ENCODE measurements around the gene USP24. TPM values are rescaled to one million over a fixed set of nuclear protein-coding genes. Genes with fewer than 3 reads are reported as not detected.
"Not testable (repeated sequence)": the region's sequence is repeated elsewhere in the genome, so short reads cannot be mapped to it uniquely, and the experiment has no call there.

Gene USP24
- total RNA-seq, 1 donor from 2014 or later: 42.4 TPM

DNA sequence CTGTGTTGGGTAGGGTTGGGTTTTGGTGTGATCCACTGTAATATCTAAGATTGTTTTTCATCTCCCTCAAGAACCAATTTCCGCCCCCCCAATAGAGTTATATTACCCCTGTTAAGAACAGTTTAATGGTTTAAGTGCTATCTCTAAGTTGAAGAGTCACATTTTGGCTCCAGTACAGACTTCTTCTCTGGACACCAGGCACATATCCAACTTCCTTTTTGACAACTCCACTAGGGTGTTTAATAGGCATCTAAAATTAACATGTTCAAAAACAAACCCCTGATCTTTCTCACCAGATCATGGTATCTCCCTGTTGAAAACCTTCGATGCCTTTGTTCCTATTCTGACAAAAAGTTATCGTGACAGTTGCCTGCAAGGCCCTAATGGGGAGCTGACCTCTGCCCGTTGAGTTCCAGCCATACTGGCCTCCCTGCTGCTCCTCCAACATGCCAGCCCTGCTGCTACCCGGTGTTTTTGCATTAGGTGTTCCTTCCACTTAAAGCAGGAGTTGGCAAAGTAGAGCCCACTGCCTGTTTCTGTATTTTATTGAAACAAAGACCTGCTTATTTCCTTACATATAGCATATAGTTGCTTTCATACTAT lies 18.6 kb downstream of the USP24 start:
- DNase-seq (ENCODE audit: low spot score): no peak

DNA sequence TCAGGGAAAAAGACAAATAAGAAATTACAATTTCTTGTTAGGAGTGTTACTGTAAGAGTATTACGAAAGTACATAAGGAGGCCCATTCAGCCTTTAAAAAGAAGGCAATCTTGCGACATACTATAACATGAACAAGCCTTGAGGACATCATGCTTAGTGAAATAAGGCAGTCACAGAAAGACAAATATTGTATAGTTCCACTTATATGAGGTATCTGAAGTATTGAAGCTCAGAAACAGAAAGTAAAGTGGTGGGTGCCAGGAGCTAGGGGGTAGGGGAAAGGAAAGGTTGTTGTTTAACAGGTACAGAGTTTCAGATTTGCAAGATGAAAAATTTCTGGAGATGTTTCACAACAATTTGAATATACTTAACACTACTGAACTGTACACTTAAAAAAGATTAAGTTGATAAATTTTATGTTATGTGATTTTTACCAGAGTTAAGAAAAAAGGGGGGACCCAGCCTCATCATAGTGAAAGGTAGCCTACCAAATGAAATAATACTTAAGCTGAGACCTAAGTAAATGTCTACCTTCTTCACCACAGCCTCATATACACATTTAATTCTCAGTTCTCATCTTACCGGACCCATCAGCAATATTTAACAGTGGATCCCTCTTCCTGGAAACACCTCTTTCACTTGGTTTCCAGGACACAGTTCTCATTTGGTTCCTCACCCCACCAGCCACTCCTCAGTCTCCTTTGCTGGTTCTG lies 19.5 kb downstream of the USP24 start:
- DNase-seq (ENCODE audit: low spot score): no peak

DNA sequence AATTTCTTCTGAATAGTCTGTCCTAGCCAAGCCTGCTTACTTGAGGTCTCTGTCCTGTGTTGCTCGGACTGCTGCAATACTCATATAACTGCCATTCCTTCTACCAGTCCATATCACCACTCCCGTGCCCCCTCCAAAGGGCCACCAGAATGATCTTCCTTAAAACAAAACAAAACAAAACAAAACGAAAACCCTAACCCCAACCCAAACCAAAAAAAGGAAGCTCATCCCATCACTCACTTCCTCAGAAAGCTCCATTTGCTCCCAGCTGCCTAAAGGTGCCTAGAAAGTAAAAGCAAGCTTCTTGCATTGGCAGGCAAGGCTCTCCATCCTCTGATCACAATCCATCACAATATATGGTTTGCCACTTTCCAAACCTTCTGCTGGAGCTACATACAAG lies 20.3 kb downstream of the USP24 start:
- DNase-seq (ENCODE audit: low spot score): no peak

DNA sequence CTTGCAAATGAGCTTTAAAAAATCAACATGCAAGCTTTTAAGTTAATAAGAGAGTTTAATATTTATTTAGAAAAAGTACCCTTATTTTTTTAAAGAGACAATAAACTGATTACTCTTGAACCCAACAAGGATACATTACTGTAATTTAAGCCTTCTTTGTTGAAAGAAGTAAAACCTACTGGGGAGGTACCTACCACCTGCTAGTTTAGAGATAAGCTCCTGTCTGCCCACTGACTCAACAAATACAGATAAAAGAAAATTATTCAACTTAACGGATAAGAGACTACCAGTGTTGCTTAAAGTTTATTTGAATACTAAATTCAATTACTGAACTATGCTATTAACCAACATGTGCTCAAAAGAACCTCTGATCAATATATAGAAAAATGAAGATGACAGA lies 23.1 kb downstream of the USP24 start:
- no peak for DNase-seq (ENCODE audit: low spot score)

DNA sequence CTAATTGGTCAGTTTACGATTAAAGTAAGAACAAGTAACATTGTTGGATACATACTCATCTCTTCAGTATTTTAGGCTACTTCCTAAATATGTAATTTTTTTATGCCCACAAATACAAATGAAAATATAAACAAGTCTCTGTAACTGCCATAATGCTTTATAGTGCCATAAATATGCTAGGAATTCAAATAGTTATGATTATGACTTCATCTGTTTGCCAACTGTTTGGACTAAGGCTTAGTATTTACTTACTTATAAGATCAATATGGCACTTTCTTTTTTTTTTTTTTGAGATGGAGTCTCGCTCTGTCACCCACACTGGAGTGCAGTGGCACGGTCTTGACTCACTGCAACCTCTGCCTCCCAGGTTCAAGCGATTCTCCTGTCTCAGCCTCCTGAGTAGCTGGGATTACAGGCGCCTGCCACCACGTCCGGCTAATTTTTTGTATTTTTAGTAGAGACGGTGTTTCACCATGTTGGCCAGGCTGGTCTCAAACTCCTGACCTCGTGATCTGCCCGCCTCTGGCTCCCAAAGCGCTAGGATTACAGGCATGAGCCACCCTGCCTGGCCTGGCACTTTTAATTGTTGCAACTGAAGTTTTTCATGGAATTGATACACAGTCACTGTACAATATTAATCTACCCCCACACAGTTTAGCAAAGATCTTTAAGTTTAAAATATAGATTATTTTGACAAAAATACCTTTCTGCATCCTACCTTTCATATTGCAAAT lies 23.8 kb downstream of the USP24 start:
- DNase-seq (ENCODE audit: low spot score): not testable (repeated sequence)

- no peak for DNase-seq (ENCODE audit: low spot score)
Observed at GRCh38 chr1:55190109-55190508, 25.1 kb downstream of the USP24 start.

GRCh38 chr1:55188909-55189308 lies 26.3 kb downstream of the USP24 start:
- no peak for DNase-seq (ENCODE audit: low spot score)

GRCh38 chr1:55185832-55186231 lies 29.3 kb downstream of the USP24 start:
- no peak for DNase-seq (ENCODE audit: low spot score)

DNA sequence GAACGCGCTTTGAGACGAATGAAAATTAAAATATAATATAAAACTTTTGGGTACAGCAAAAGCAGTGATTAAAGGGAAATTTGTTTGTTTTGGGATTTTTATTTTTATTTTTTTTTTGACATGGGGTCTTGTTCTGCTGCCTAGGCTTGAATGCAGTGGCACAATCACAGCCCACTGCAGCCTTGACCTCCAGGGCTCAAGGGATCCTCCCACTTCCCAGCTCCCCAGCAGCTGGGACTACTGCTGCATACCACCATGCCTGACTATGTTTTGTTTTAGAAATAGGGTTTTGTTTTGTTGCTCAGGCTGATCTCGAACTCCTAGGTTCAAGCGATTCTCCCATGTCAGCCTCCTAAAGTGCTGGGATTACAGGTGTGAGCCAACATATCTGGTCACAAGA lies 30.3 kb downstream of the USP24 start:
- DNase-seq (ENCODE audit: low spot score): no peak

- no peak for DNase-seq (ENCODE audit: low spot score)
Observed at GRCh38 chr1:55181666-55182065, 33.5 kb downstream of the USP24 start.

DNA sequence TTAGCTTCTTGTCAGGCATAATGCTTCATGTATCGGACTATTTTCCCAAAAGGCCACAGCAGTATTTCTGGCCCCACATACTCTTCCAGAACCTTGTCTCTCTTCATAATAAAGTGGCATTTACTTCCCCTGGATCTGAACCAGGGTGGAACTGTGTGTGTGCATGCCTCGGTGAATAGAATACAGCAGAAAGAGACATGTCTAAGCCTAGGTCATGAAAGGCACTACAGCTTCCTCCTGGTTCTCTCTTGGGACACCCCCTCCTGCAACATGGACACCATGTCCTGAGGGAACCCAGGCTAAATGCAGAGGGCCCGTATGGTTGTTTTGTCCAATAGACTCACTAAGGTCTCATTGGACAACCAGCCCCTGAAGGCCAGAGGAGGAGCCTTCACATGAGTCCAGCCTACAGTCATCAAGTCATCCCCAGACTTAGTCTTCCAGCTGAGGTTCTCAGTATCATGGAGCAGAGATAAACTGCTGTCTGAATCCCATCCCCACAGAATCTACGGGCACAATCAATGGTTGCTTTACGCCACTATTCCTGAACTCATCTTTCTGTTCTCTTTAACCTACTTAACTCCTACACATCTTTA lies 35.0 kb downstream of the USP24 start:
- DNase-seq (ENCODE audit: low spot score): no peak

DNA sequence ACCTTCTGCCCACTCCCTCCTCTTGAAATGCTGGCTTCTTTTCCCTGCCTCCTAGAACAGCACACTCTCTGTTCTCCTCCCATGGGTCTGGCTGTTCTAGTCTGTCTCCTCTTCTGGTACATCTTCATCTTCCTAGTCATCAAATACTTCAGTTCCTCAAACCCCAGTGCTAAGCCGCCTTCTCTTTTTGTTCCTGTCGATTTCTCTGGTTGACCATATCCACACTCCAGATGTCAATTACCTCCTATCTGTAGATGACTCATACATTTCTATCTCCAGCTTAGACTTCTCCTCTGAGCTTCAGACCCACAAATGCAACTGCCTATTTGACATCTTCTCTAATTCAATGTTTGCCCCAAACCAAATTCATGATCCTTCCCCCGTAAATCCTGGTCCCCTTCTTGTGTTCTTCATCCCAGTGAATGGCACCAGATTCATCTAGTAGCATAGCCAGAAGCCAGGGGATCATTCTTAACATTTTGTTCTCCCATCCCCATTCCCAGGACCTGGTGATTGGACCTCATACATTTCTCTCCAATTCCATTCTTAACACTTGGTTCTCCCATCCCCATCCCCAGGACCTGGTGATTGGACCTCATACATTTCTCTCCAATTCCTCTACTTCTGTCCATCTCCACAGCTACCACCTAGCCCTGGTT lies 35.9 kb downstream of the USP24 start:
- no peak for DNase-seq (ENCODE audit: low spot score)

DNA sequence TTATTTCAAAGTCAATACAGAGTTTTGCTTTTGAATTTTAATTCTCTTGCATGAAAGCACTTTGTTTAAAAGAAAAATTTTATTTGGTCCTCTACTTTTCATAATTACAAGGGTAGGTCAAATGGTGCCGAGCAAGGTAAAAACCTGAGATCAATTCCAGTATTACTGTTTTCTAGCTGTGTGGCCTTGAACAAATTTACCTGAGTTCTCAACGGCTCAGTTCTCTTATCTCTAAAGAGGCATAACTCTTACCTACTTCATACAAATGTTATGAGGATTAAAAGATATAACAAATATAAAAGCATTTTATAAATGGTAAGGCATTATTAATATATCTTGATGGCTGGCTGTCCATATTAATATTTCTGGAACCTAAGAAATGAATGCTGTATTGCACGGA lies 42.5 kb downstream of the USP24 start:
- DNase-seq (ENCODE audit: low spot score): no peak

DNA sequence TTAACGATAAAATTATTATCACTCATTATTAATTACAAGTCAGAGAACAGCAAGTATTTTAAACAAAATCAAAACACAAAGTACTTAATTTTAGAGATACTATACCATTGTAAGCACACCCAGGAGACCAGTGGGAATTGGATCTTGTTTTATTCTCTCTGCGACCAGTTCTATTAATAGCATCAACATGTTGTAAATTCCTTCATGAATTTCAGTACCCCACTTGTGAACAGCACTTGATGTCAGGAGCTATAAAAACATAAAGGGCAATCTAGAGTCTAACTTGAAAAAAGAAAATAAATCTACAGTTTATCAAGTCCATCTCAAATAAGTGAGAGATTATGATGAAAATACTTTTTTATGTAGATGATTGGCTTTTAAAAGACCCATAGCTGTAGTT lies 42.9 kb downstream of the USP24 start:
- no peak for DNase-seq (ENCODE audit: low spot score)

DNA sequence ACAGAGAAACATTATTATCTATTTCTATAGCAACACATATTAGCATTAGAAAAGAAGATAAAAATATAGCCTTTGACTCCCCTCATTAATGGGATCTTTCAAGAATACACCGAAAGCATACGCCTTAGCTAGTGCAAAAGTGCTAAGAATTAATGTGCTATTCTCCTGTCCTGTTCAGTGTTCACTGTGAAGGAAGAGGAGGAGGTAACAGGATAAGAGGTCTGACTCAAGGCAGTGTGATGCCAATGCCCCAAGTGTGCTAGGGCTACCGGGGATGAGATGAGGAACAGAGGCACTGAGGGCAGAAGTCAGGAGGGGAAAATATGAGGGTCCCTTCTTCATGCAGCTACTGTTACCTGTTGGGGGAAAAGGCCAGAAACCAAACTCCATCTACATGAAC lies 43.5 kb downstream of the USP24 start:
- no peak for DNase-seq (ENCODE audit: low spot score)

DNA sequence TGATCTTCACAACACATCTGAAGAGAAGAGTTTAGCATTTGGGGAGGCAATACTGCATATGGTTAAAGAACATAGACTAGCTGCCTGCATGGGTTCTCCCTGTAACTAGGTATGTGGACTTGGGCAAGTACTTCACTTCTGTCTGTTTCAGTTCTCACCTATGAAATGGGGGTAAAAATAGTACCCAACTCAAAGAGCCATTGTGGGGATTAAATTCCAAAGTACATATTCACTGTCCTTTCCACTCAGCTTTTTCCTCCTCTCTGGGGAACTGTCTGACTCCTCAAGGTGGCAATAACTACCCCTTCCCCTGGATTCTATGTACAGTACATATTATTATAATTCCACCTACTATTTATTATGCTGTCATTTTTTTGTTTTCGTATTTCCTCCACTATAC lies 44.7 kb downstream of the USP24 start:
- no peak for DNase-seq (ENCODE audit: low spot score)

DNA sequence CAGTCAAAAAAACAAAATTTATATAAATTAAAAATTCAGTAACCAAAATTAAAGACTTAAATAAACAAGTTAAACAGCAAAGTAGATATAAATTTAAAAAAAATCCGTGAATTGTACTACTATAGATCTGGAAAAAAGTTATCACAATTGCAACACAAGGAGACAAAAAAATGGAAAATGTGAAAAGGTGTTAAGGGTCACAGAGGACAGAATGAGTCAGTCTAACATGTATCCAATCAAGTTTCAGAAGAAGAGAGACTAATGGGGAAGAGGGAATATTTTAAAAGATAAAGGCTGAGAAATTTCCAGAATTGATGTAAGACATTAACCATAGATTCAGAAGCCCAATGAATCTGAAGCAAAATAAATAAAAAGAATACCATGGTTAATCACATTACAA lies 46.0 kb downstream of the USP24 start:
- DNase-seq (ENCODE audit: low spot score): no peak

DNA sequence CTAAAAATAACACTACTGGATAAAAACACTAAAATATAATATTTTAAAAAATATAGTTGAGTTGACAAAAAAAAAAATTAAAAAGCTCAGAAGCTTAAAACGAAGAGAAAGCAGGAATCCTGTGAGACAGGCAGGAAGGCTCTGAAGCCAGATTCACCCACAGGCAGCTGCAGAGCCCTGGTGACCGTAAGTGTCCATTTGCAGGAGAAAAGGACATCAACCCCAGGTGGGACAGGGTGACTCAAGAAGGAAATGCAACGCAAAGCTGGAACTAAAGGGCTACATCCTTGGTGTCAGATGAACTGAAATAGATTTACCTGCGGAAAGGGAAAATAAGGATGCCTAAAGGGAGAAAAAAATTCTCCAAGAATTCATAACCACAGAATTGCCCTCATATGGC lies 46.8 kb downstream of the USP24 start:
- DNase-seq (ENCODE audit: low spot score): no peak

DNA sequence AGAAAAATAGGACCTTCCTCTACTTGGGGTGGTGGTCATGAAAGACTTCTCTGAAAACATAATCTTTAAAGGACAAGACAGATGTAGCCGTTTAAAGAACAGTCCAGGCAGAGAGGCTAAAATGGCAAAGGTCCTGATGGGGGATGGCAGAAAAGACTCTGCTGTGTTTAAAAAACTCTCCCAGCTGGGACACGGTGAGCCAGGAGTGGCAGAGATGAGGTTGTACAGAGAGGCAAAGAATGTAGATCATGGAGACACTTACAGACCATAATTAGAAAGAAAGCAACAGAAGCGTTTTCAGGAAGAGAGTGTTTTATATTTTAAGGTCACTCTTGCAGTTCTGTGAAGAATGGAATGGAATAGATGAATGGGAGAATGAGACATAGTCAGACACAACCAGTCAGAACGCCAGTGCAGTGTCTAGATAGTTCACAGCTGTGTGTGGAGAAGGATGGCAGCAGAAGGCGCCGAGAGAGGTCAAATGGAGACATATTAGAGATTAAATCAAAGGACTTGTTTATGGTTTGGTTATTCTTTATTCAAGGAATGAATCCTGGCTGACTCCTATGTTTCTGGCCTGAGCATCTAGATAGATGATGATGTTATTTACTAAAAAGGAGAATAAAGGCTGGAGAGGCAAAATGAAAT lies 47.8 kb downstream of the USP24 start:
- no peak for DNase-seq (ENCODE audit: low spot score)

DNA sequence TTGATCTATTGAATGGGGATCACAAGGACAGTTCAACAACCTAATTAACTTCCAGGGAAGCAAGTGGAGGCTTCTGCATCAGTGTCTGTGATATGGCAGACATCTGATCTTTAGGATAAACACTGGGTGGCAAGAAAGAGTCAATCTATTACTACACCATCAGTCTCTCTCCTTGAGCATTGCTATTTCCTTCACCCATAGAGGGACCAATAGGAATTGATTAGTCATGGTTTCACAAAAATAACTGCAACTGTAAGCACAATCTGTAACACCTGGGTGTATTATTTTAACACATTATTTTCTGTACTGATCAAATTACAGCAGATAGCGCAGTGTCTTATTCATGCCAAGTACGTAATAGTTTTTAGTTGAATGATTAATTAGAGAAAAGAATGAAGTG lies 50.3 kb downstream of the USP24 start:
- DNase-seq (ENCODE audit: low spot score): no peak

GRCh38 chr1:55159571-55159970 lies 55.6 kb downstream of the USP24 start:
- DNase-seq (ENCODE audit: low spot score): no peak

GRCh38 chr1:55156608-55157007 lies 58.6 kb downstream of the USP24 start:
- no peak for DNase-seq (ENCODE audit: low spot score)
